Measurements from ENCODE around the gene PTPRH.

DNA sequence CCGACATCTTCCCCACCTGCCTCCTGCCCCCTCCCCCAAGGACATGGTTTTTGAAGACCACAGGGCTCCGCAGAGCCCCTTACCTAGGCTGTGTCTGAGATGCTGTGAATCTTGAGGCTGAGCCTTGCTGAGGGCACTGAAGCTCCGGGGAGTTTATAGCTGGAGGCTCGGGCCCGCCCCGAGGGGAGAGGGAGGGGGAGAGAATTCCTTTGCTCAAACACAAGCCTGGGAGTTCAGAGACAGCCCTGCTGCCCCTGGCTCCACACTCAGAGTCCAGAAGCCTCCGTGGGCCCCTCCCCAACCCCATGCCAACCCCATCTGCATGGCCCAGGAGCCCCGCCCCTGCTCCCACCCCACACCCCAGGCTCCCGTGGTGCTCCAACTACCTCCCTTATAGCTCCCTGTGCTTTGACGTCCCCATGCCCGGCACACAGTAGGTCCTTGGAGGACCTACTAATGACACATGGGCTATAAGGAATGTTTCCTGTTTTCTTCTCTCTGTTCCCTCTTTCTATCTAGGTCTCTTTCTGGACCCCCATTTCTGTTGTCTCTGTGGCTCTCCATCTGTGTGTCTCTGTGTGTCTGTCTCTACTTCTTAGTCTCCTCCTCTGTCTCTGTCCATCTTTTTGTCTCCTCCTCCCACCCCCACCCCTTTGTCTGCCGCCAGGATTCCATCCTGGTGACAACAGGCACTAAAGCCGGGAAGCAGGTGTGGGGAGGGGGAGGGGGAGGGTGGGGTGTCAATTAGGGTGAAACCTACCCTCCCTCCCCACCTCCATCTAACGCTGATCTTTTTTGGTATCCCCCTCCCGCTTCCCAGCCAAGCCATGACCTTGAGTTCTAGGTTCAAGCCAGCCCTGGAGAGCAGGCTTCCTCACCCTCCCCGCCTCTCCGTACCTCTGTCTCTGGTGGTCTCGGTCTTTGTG lies 60.0 kb downstream of the PTPRH start, which contains the start of gene TNNT1:
- TF ChIP-seq, protein P1, sequence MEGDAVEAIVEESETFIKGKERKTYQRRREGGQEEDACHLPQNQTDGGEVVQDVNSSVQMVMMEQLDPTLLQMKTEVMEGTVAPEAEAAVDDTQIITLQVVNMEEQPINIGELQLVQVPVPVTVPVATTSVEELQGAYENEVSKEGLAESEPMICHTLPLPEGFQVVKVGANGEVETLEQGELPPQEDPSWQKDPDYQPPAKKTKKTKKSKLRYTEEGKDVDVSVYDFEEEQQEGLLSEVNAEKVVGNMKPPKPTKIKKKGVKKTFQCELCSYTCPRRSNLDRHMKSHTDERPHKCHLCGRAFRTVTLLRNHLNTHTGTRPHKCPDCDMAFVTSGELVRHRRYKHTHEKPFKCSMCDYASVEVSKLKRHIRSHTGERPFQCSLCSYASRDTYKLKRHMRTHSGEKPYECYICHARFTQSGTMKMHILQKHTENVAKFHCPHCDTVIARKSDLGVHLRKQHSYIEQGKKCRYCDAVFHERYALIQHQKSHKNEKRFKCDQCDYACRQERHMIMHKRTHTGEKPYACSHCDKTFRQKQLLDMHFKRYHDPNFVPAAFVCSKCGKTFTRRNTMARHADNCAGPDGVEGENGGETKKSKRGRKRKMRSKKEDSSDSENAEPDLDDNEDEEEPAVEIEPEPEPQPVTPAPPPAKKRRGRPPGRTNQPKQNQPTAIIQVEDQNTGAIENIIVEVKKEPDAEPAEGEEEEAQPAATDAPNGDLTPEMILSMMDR (IDR thresholded peaks at IDR 0.05), result no peak
- no peak for TF ChIP-seq POLR2A (IDR thresholded peaks at IDR 0.05)

Measured in transverse colon (tissue), 3 donors.